Panc1 (cell line): Measurements from ENCODE around the gene BRD2. TPM values are rescaled to one million over a fixed set of nuclear protein-coding genes. Genes with fewer than 3 reads are reported as not detected.
A peak's percentile ranks its signal among the peaks of the same experiment; 100 is the strongest.

ENCODE experiments used
- ATAC-seq: fragments of 200-7000 bp; cut with Tn5 transposase; 2 replicates; pipeline ENCODE4 v1.9.1; 2020; ENCODE audit warnings: mild to moderate bottlenecking, moderate library complexity
- BruUV-seq: library from RNA; stranded (reverse); fragments of 400-500 nt; replicated peaks from 2 replicates; lab custom pipeline; 2021; lab: Mats Ljungman, UMichigan
- CTCF ChIA-PET: fragments of 300-600 bp; sonication (Branson Sonifier 250); formaldehyde crosslinking; loops from one replicate; lab custom pipeline; 2022; ENCODE audit warnings: antibody characterized with exemption; lab: Charles Lee
- POLR2A ChIA-PET: fragments of 300-600 bp; sonication (Branson Sonifier 250); formaldehyde crosslinking; loops from one replicate; lab custom pipeline; 2022; ENCODE audit warnings: antibody characterized with exemption; lab: Charles Lee
- DNase-seq: peaks from one replicate; pipeline ENCODE4 v3.0.0-alpha.2; 2010; ENCODE audit warnings: low read depth, low spot score
- H3K27ac ChIP-seq: 2 replicates; pipeline ENCODE4 v1.5.1; 2011; ENCODE audit warnings: mild to moderate bottlenecking, low read length, inconsistent platforms
- H3K27me3 ChIP-seq: fragments of 200-500 bp; sonication (Bioruptor generic); 2 replicates; pipeline ENCODE4 v1.6.0; 2014; ENCODE audit warnings: low read length, inconsistent platforms; ENCODE audit not compliant: control insufficient read depth, insufficient read depth
- H3K36me3 ChIP-seq: fragments of 200-500 bp; sonication (Bioruptor generic); 2 replicates; pipeline ENCODE4 v1.5.1; 2014; ENCODE audit warnings: inconsistent platforms, mild to moderate bottlenecking, low read length, moderate library complexity; ENCODE audit not compliant: control insufficient read depth, insufficient read depth
- H3K4me1 ChIP-seq: 2 replicates; pipeline ENCODE4 v1.5.1; 2011; ENCODE audit warnings: inconsistent platforms, mild to moderate bottlenecking, low read length, moderate library complexity; ENCODE audit not compliant: control insufficient read depth, insufficient read depth
- H3K4me3 ChIP-seq, 2 experiments: 2 replicates each; pipeline ENCODE4 v1.5.1; 2011 to 2012; ENCODE audit warnings: low read depth in 2 of 2, low read length in 2 of 2, mild to moderate bottlenecking in 2 of 2, inconsistent platforms in 1 of 2, moderate library complexity in 1 of 2
- H3K9me3 ChIP-seq: fragments of 200-500 bp; sonication (Bioruptor generic); 2 replicates; pipeline ENCODE4 v1.5.1; 2014; ENCODE audit warnings: low read depth, mild to moderate bottlenecking, inconsistent platforms, low read length, moderate library complexity; ENCODE audit not compliant: control insufficient read depth, insufficient read depth
- CTCF ChIP-seq: fragments of 450-650 bp; IDR thresholded peaks from 2 replicates; pipeline ENCODE4 v1.5.1; 2017; ENCODE audit warnings: mild to moderate bottlenecking
- POLR2AphosphoS5 ChIP-seq: IDR thresholded peaks from 2 replicates; pipeline ENCODE4 v1.6.1; 2012; ENCODE audit warnings: mild to moderate bottlenecking, low read depth, low read length, moderate library complexity
- REST ChIP-seq, 2 experiments: IDR thresholded peaks; 2 replicates each; pipeline ENCODE4 v1.6.1; 2011 to 2012; ENCODE audit warnings: low read depth in 2 of 2, control low read depth in 1 of 2, low read length in 1 of 2, mild to moderate bottlenecking in 1 of 2, moderate library complexity in 1 of 2; ENCODE audit not compliant: insufficient read depth in 1 of 2
- SIN3A ChIP-seq: IDR thresholded peaks from 2 replicates; pipeline ENCODE4 v1.6.1; 2012; ENCODE audit warnings: low read depth, mild to moderate bottlenecking, low read length, moderate library complexity, borderline replicate concordance; ENCODE audit not compliant: insufficient read depth
- TCF7L2 ChIP-seq: IDR thresholded peaks from 2 replicates; pipeline ENCODE4 v1.6.1; 2011; ENCODE audit warnings: mild to moderate bottlenecking, low read depth, low read length, inconsistent platforms
- in situ Hi-C: cut with HindIII; loops from 2 replicates; pipeline ENCODE4 v1.10.0; 2016; ENCODE audit warnings: low sequenced_read_pairs, low pct_unique_long_range_greater_than_20kb
- intact Hi-C: fragments of 100-400 bp; cut with micrococcal nuclease; formaldehyde crosslinking; loops from one replicate; pipeline ENCODE4 v1.10.0; 2022; ENCODE audit not compliant: unreplicated experiment
- total RNA-seq: library from RNA; stranded (reverse); gene quantifications from one replicate; pipeline ENCODE4 v1.2.1, GENCODE V29; 2021; ENCODE audit not compliant: unreplicated experiment

BRD2 gene
- total RNA-seq, 1 experiment from 2014 or later, result 209 TPM

GRCh38 chr6:33018418-33018817, 50.0 kb downstream of the BRD2 start:
- Histone ChIP-seq H3K27me3 (peaks cover 12% of the 10 kb centered on the region), H3K27ac (no peak overlapping the region), H3K9me3 (no peaks in the 10 kb centered on the region), H3K4me3 (no peak overlapping the region), H3K36me3 (no peaks in the 10 kb centered on the region), H3K4me1 (no peaks in the 10 kb centered on the region)
- intact Hi-C loops (loop anchor here (5.0 to 10.0 kb wide), 3 partner anchors 129 to 226 kb away; no protein-coding TSS in a partner anchor), in situ Hi-C loops (no loop called here)
- TF ChIP-seq POLR2AphosphoS5 (no peak), REST (IDR thresholded peaks at IDR 0.05; ENCODE audit: insufficient read depth in 1 of 2, low read depth in 2 of 2, low read length in 1 of 2) (no peak), SIN3A (no peak), TCF7L2 (no peak), CTCF (no peak)
- no peak for DNase-seq
- ATAC-seq, result no peak
- CTCF ChIA-PET, result no interaction called here
- POLR2A ChIA-PET, result interaction anchor here (0.6 kb wide), 1 partner anchor 181 kb away, joined by 15 read pairs; no protein-coding TSS in a partner anchor
- BruUV-seq, result no TSS peak

DNA sequence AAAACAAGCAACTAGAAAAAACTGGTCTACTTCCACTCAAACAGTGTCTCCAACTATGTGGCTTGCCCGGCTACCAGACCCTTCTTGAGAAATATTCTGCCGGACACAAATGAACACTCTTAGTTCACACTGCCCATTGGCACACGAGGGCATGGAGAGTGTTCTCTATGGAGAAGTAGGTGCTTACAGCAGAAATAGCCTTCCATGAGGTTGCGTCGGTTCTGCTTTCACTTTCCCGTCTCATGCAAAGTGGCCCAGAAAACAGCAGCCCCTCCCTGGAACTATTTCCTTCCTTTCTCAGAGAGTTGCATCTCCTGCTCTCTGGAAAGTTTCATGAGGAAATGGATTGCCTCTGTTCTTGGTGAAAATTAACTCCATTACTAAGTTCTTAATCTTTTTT, 50.5 kb downstream of the BRD2 start:
- intact Hi-C loops (loop anchor here (5.0 to 10.0 kb wide), 3 partner anchors 128 to 226 kb away; no protein-coding TSS in a partner anchor), in situ Hi-C loops (no loop called here)
- no peak overlapping the region for H3K27ac ChIP-seq
- BruUV-seq, result no TSS peak
- H3K4me3 ChIP-seq, result peak overlapping the region in 1 of 2 experiments; percentile 12; a peak in 1 of 4 replicates
- no peaks in the 10 kb centered on the region for H3K9me3 ChIP-seq
- no peaks in the 10 kb centered on the region for H3K4me1 ChIP-seq
- CTCF ChIA-PET, result no interaction called here
- ATAC-seq (no peak), DNase-seq (no peak)
- H3K36me3 ChIP-seq, result no peaks in the 10 kb centered on the region
- TF ChIP-seq CTCF (no peak), REST (IDR thresholded peaks at IDR 0.05; ENCODE audit: insufficient read depth in 1 of 2, low read depth in 2 of 2, low read length in 1 of 2) (no peak), TCF7L2 (no peak), SIN3A (no peak), POLR2AphosphoS5 (no peak)
- POLR2A ChIA-PET, result no interaction called here
- H3K27me3 ChIP-seq, result peaks cover 12% of the 10 kb centered on the region
